H1 (cell line): Measurements from ENCODE around the gene PDZD2.

ENCODE experiments used
- GABPA ChIP-seq: IDR thresholded peaks from 2 replicates; pipeline ENCODE4 v1.6.1; 2011; ENCODE audit warnings: mild to moderate bottlenecking, low read length, moderate library complexity, borderline replicate concordance; ENCODE audit not compliant: insufficient read depth
- POLR2A ChIP-seq, 2 experiments: IDR thresholded peaks; 1 replicate in 1 of 2; 2 replicates in 1 of 2; pipeline ENCODE4 v1.6.1; 2011; ENCODE audit warnings: low read depth in 2 of 2, low read length in 2 of 2, mild to moderate bottlenecking in 2 of 2; ENCODE audit errors: control extremely low read depth in 1 of 2
- SP1 ChIP-seq: IDR thresholded peaks from 2 replicates; pipeline ENCODE4 v1.6.1; 2011; ENCODE audit warnings: low read depth, low read length
- TAF1 ChIP-seq: IDR thresholded peaks from 2 replicates; pipeline ENCODE4 v1.6.1; 2011; ENCODE audit warnings: mild to moderate bottlenecking, low read depth, low read length
- TBP ChIP-seq: IDR thresholded peaks from 2 replicates; pipeline ENCODE4 v1.6.1; 2011; ENCODE audit warnings: low read depth, low read length, improper control_type of control experiment
- TCF12 ChIP-seq: IDR thresholded peaks from 2 replicates; pipeline ENCODE4 v1.6.1; 2011; ENCODE audit warnings: low read depth, mild to moderate bottlenecking, low read length
- YY1 ChIP-seq: IDR thresholded peaks from 2 replicates; pipeline ENCODE4 v1.6.1; 2011; ENCODE audit warnings: low read depth, mild to moderate bottlenecking, low read length
- TF ChIP-seq, protein P1 (sequence below), 3 experiments: IDR thresholded peaks; 1 replicate in 2 of 3; 2 replicates in 1 of 3; pipeline versions ENCODE4 v1.5.1 to v1.6.1; 2011; ENCODE audit warnings: low read length in 3 of 3, mild to moderate bottlenecking in 3 of 3, inconsistent platforms in 2 of 3, low read depth in 1 of 3, moderate library complexity in 1 of 3; ENCODE audit not compliant: insufficient read depth in 1 of 3; ENCODE audit errors: control extremely low read depth in 1 of 3

DNA sequence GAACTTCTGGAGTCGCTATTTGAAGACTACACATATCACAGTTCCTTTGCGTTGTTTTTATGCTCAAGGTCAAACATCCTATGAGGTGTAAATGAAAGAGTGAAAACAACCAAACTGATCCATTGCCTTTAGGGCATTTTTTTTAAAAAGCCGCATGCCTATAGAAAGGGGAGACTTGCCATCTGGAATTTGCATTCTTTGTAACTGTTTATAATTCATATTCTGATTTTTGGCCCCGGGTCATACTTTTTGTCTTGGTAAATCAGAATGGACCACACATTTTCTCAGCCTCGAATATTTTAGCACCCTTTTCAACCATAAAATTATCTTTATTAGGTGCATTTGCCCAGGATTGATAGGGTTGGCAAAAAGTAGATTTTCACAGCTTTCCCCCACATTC, 347.2 kb downstream of the PDZD2 start:
- TF ChIP-seq GABPA (no peak), TBP (no peak), SP1 (no peak), TCF12 (no peak), TAF1 (no peak), YY1 (no peak), POLR2A (IDR thresholded peaks at IDR 0.05; ENCODE audit: control extremely low read depth in 1 of 2, low read depth in 2 of 2, low read length in 2 of 2) (no peak)
- TF ChIP-seq, protein P1, sequence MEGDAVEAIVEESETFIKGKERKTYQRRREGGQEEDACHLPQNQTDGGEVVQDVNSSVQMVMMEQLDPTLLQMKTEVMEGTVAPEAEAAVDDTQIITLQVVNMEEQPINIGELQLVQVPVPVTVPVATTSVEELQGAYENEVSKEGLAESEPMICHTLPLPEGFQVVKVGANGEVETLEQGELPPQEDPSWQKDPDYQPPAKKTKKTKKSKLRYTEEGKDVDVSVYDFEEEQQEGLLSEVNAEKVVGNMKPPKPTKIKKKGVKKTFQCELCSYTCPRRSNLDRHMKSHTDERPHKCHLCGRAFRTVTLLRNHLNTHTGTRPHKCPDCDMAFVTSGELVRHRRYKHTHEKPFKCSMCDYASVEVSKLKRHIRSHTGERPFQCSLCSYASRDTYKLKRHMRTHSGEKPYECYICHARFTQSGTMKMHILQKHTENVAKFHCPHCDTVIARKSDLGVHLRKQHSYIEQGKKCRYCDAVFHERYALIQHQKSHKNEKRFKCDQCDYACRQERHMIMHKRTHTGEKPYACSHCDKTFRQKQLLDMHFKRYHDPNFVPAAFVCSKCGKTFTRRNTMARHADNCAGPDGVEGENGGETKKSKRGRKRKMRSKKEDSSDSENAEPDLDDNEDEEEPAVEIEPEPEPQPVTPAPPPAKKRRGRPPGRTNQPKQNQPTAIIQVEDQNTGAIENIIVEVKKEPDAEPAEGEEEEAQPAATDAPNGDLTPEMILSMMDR (IDR thresholded peaks at IDR 0.05; ENCODE audit: control extremely low read depth in 1 of 3, insufficient read depth in 1 of 3, low read depth in 1 of 3, low read length in 3 of 3): no peak
